Globus pallidus (tissue), 1 donor: ENCODE data around the gene GFPT2.

Source experiments
- DNase-seq: peaks from one replicate; pipeline ENCODE4 v3.0.0-alpha.2; 2015; ENCODE audit warnings: low spot score

Gene GFPT2

GRCh38 chr5:180283026-180283615 is 70.0 kb downstream of the GFPT2 start:
- no peak for DNase-seq

GRCh38 chr5:180282281-180282680 is 70.9 kb downstream of the GFPT2 start:
- DNase-seq, result no peak

- no peak for DNase-seq
Observed at GRCh38 chr5:180281706-180282105, 71.4 kb downstream of the GFPT2 start.

- no peak for DNase-seq
Observed at GRCh38 chr5:180274695-180275094, 78.4 kb downstream of the GFPT2 start.

GRCh38 chr5:180271221-180271620 is 81.9 kb downstream of the GFPT2 start:
- no peak for DNase-seq

GRCh38 chr5:180259260-180259611 is 93.9 kb downstream of the GFPT2 start:
- DNase-seq, result no peak

- DNase-seq, result no peak
Observed at GRCh38 chr5:180253036-180253824, 99.9 kb downstream of the GFPT2 start.

- no peak for DNase-seq
Observed at GRCh38 chr5:180251887-180252286, 101.2 kb downstream of the GFPT2 start.

GRCh38 chr5:180251141-180251540 is 102.0 kb downstream of the GFPT2 start:
- no peak for DNase-seq
